Skin epidermis (tissue), 12 donors: Measurements from ENCODE around the gene SRSF10.

Experiments used
- H3K27ac ChIP-seq, 21 experiments: fragments of 200-600 bp; sonication (generic) in 11 of 21; one replicate each; pipeline ENCODE4 v1.5.0; 2020; ENCODE audit warnings: mild to moderate bottlenecking in 3 of 21, inconsistent platforms in 2 of 21, moderate library complexity in 2 of 21
- H3K4me3 ChIP-seq, 7 experiments: fragments of 200-600 bp; sonication (generic) in 2 of 7; one replicate each; pipeline ENCODE4 v1.5.0; 2020; ENCODE audit warnings: inconsistent platforms in 2 of 7, mild to moderate bottlenecking in 2 of 7, moderate library complexity in 1 of 7

The SRSF10 gene

DNA sequence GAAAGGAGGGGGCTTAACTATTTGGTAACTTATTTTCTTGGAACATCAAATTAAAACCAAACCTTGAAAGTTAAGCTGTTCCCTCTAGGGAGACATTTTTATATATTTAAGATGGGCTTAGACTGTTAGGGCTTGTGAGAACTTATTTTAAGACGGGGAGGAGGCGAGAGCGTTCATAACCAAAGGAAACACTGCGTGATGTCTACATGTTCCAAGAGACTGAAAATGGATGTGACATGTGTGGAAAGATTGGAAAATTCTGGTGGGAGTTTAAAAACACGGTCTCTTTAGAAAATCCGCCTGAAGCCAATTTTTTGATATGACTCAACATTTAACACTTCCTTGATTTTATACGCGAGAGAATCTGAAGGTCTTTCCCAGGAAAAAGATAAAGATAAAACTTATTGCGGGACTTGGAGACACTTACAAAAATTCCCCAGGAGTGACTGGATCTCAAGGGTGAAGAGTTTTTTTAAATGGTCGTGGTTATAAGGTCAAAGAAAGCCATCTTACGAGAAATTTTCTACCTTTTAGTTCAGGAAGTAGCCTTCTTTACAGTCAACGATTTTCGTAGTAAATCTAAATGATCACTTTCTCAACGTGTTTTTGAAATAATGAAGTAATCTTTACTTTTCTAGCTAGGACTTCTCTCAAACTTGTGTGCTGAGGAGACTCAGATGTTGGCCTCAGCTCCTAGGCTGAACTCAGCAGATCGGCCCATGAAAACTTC is 19.7 kb downstream of the SRSF10 start:
- Histone ChIP-seq H3K4me3 (peak overlapping the region; percentile 60 to 90 (median 76)), H3K27ac (peak overlapping the region; percentile 86 to 100 (median 99))

DNA sequence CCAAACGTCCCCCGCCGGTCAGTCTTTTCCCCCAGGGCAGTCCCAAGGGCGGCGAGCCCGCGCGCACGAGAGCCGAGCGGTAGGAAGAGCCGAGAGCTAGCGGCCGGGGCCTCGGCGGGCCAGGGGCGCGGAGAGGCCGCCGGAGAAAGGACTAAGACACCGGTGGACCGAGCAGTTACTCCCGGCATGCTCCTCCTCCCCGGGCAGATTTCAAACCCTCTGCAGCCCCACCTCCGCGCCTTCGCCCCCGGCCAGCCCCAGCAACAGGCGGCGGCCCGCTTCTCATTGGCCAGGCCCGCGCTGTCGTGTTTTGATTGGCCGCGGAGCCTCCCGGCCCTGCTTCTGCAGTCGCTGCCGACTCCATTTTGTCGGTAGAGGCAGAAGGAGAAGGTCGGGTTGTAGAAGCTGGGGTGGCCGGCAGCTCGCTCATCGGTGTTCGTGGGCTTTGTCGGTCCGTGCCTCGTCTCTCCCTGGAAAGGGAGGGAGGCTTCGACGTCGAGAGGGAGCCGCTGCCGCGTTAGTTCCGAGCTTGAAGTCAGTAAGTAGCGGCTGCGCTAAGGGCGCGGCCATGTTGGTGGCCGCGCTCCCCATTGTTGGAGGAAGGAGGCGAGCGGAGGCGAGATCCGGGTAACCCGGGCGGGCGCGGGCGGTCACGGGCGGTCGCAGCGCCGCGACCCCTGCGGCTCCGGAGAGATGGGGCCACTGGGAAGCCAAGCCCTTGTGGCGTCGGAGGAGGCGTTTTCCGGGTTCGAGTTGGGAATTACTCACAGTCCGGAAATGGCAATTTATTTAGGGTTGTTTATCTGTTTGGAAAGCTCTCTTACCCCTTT is 20.5 kb downstream of the SRSF10 start, which contains the start of gene PNRC2:
Gene PNRC2, plus strand, starts transcription at position 368 of the 830 bp plus-strand sequence. CDS start 1,630 bp downstream, outside the sequence.
- H3K4me3 ChIP-seq: peak within 1 kb of the TSS; percentile 60 to 90 (median 76)
- peak within 1 kb of the TSS; percentile 86 to 100 (median 99) for H3K27ac ChIP-seq

DNA sequence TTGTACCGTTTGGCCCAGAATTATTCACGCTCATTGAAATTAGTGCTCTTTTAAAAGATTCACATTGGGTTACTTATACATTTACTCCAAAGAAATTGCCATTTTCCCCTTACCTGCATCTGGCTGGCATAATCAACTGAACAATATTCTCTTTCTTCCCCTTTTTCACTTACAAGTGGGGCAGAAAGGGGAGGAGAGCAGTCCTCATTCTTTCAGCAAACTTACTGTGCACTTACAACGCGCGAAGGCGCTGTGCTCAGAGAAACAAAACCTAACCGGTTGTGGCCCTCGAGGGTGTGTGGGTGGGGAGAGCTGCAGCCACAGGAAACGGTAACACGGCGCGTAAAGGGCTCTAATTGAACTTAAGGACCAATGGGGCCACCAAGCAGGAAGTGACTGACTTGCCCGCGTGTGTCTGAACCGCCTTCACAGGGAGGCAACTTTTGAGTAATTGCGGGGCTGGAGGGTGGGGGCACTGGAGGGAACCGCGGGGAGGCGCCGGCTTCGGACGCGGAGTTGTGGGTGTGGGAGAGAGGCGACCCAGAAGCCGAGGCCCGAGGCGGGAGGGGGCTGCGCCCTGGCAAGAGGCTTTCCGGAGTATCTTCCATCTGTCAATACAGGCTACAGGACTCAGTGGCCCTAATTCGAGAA is 21.2 kb downstream of the SRSF10 start:
- Histone ChIP-seq H3K27ac (peak overlapping the region; percentile 70 to 100 (median 99)), H3K4me3 (peak overlapping the region; percentile 60 to 90 (median 76))

- H3K4me3 ChIP-seq: peak overlapping the region in 6 of 7 experiments; percentile 60 to 90 (median 78)
- H3K27ac ChIP-seq: peak overlapping the region in 19 of 21 experiments; percentile 96 to 100 (median 99)
Observed at GRCh38 chr1:23958040-23958809, 21.9 kb downstream of the SRSF10 start.

DNA sequence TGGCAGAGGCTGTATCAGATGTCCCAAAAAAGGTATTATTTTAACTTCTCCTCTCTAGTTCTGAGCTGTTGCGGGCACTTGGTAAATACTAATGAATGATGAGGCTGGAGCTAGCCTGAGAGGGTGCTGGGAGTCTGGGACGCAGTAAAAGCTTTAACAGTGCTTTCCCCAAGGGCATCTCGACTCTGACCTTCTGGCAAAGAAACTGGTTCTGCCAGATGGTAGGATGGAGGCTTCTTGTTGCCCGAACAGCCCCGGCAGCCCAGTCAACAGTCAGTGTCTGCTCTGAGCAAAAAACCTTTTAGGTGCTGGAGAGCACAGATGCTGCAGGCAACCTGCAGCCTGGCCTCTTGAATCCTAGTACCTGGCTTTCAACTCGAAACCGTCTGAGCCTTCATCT is 23.0 kb downstream of the SRSF10 start:
- Histone ChIP-seq H3K27ac (peak overlapping the region in 6 of 21 experiments; percentile 5 to 99 (median 49)), H3K4me3 (no peak overlapping the region)

GRCh38 chr1:23953020-23953419 is 27.1 kb downstream of the SRSF10 start:
- H3K4me3 ChIP-seq: no peak overlapping the region
- H3K27ac ChIP-seq: no peak overlapping the region

DNA sequence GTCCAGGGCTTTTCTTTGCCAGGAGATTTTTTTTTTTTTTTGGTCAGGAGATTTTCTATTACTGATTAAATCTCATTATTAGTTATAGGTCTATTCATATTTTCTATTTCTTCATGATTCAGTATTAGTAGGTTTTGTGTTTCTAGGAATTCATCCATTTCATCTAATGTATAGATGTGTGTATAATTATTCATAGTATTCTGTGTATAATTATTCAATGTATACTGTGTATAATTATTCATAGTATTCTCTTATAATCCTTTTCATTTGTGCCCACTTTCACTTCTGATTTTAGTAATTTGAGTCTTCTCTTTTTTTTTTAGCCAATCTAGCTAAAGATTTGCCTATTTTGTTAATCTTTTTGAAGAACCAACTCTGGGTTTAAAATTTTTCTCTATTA is 32.8 kb downstream of the SRSF10 start:
- Histone ChIP-seq H3K27ac (no peak overlapping the region), H3K4me3 (no peak overlapping the region)

GRCh38 chr1:23936481-23937176 is 43.5 kb downstream of the SRSF10 start:
- H3K27ac ChIP-seq: no peak overlapping the region
- H3K4me3 ChIP-seq: no peak overlapping the region

DNA sequence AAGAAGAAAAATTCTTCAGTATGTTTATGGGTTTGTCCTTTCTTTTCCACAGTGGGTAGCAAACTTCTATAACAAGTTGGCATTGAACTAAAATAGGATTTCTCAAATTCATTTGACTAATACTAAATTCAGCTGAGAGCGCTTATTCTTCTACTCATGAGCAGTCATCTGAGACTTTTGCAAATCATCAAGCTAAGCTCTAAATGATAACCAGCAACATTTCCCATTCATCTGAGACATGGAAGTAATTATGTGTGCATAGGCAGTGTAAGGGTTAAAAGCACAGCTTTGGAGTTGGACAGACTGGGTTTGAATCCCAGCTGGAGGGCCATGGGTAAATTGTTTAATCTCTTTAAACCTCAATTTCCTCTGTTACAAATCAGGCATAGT is 48.6 kb downstream of the SRSF10 start:
- H3K27ac ChIP-seq: peak overlapping the region in 6 of 21 experiments; percentile 4 to 66 (median 37)
- H3K4me3 ChIP-seq: no peak overlapping the region

GRCh38 chr1:23930861-23931490 is 49.2 kb downstream of the SRSF10 start:
- no peak overlapping the region for H3K4me3 ChIP-seq
- peak overlapping the region in 10 of 21 experiments; percentile 4 to 66 (median 32) for H3K27ac ChIP-seq

DNA sequence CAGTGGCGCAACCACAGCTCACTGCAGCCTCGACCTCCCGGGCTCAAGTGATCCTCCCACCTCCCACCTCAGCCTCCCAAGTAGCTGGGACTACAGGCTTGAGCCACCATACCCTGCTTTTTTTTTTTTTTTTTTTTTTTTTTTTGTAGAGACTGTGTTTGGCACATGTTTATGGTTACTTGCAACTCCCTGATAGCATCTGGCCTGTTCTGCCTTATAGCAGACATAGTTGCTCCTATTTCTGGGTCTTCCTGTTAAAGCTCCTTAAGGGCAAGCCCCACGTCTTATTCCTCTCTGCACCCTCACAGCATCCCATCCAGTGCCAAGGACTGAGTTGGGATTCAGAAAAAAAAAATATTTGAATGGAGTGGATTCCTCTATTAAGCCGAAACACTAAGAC is 49.9 kb downstream of the SRSF10 start:
- H3K27ac ChIP-seq: peak overlapping the region in 1 of 21 experiments; percentile 34
- no peak overlapping the region for H3K4me3 ChIP-seq

GRCh38 chr1:23928789-23929188 is 51.3 kb downstream of the SRSF10 start:
- no peak overlapping the region for H3K27ac ChIP-seq
- no peak overlapping the region for H3K4me3 ChIP-seq

DNA sequence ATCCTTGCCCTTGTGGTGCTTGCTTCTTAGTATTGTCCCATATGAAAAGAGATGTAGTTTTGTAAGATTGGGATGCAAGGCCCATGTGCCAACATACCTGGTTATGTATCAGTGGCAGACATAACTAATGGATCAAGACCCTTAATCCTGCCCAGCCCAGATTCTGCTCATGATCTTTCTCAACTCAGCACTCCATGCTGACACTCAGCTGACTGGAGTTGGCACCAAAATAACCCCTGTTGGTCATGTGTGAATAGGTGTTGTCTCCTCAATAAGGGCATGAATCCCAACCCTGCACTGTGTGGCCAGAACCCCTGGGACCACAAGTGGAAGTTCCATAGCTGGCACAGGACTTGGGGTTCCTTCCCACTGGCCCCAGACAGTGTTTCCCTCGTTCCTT is 53.0 kb downstream of the SRSF10 start:
- Histone ChIP-seq H3K27ac (no peak overlapping the region), H3K4me3 (no peak overlapping the region)

DNA sequence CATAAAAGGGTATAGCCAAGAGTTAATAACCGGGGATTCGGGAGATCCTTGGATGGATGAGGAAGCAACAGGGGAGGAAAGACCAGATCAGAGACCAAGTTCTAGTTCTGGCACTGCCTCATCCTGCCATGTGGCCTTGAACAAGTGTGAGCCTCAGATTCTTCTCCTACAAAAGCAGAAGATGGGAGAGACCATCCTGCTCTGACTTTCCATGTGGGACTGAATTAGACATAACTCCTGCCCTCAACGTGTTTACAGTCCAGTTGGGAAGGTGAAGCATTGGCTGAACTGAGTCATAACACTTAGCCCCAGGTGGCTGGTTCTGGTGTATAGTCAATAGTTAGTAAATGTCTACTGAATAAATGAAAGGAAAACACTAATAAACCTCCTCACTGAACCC is 54.8 kb downstream of the SRSF10 start:
- no peak overlapping the region for H3K4me3 ChIP-seq
- no peak overlapping the region for H3K27ac ChIP-seq

GRCh38 chr1:23924601-23925000 is 55.5 kb downstream of the SRSF10 start:
- peak overlapping the region in 1 of 21 experiments; percentile 7 for H3K27ac ChIP-seq
- H3K4me3 ChIP-seq: no peak overlapping the region

DNA sequence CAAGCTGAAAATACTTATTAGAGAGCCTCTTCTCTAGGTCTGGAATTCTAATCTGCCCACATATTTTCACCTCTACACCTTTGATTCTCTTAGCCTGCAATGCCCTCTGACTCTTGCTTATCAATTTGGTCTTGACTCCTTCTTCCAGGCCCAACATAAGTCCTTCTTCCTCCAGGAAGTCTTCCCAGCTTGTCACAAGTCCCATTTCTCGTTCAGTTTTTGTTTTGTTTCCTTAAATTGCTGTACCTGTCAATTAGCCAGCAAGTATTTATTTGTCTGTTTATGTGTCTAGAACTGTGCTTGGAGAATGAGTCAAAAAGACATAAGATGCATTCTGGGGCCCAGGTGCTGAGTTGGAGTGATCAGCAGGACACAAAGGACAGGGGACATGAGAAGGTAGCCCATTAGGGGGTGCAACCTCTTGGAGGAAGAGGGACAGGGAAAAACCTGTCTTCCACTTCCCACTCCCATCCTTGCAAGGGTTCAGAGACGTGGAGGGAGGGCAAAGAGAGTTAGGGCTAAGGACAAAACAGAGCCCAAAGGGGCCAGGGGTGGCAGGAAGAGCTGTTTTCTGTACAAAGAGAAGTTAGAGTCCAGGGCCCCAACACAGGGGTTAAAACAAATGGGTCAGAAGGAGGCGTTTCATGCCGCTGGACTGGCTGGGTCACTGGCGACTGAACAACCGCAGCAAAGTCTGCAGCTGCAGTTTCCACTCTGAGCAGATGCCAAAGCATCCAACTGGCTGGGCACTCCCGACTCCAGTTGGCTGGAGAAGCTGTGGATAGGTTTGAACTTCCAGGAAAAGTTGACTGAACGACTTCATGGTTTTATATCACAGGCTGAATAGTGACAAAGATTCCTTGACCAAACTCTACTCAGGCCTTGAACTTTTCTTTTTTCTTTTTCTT is 56.3 kb downstream of the SRSF10 start:
- no peak overlapping the region for H3K4me3 ChIP-seq
- peak overlapping the region in 1 of 21 experiments; percentile 7 for H3K27ac ChIP-seq

- Histone ChIP-seq H3K27ac (no peak overlapping the region), H3K4me3 (no peak overlapping the region)
Observed at GRCh38 chr1:23922321-23922943, 57.7 kb downstream of the SRSF10 start.
